NT2/D1 (cell line): ENCODE data around the gene LAMC3.

ENCODE experiments used
- DNase-seq: peaks from one replicate; pipeline ENCODE4 v3.0.0-alpha.2; 2011; ENCODE audit warnings: low read depth, low spot score
- H3K27me3 ChIP-seq: 2 replicates; pipeline ENCODE4 v1.6.0; 2011; ENCODE audit warnings: mild to moderate bottlenecking; ENCODE audit not compliant: insufficient read length, insufficient read depth
- H3K36me3 ChIP-seq: 2 replicates; pipeline ENCODE4 v1.6.1; 2011; ENCODE audit warnings: mild to moderate bottlenecking, low read length, mixed read lengths; ENCODE audit not compliant: insufficient read depth, insufficient read length
- H3K4me1 ChIP-seq: 2 replicates; pipeline ENCODE4 v1.5.1; 2011; ENCODE audit not compliant: insufficient read depth, insufficient read length
- H3K4me3 ChIP-seq: 2 replicates; pipeline ENCODE4 v1.5.1; 2011; ENCODE audit warnings: low read depth; ENCODE audit not compliant: insufficient read length
- H3K9ac ChIP-seq: 2 replicates; pipeline ENCODE4 v1.6.0; 2011; ENCODE audit warnings: low read depth; ENCODE audit not compliant: insufficient read length
- H3K9me3 ChIP-seq: 2 replicates; pipeline ENCODE4 v1.5.1; 2011; ENCODE audit warnings: mild to moderate bottlenecking, low read length; ENCODE audit not compliant: insufficient read depth
- SUZ12 ChIP-seq: IDR thresholded peaks from 2 replicates; pipeline ENCODE4 v1.6.1; 2011; ENCODE audit not compliant: insufficient read length, insufficient read depth; ENCODE audit errors: extremely low read depth
- YY1 ChIP-seq: IDR thresholded peaks from 2 replicates; pipeline ENCODE4 v1.6.1; 2011; ENCODE audit not compliant: insufficient read length, insufficient read depth
- ZNF274 ChIP-seq: IDR thresholded peaks from 2 replicates; pipeline ENCODE4 v1.6.1; 2011; ENCODE audit warnings: mild to moderate bottlenecking, low read depth, low read length

Gene LAMC3

GRCh38 chr9:131101207-131101964 is 92.4 kb downstream of the LAMC3 start:
- TF ChIP-seq ZNF274 (no peak), SUZ12 (no peak), YY1 (no peak)
- Histone ChIP-seq H3K36me3 (peaks cover 62% of the 10 kb centered on the region), H3K9me3 (no peaks in the 10 kb centered on the region), H3K27me3 (no peaks in the 10 kb centered on the region), H3K4me3 (no peak overlapping the region), H3K4me1 (peaks cover 43% of the 10 kb centered on the region), H3K9ac (peak overlapping the region; percentile 36)
- no peak for DNase-seq

- DNase-seq, result no peak
- Histone ChIP-seq H3K9ac (peak overlapping the region; percentile 65), H3K4me1 (peaks cover 38% of the 10 kb centered on the region), H3K27me3 (no peaks in the 10 kb centered on the region), H3K9me3 (no peaks in the 10 kb centered on the region), H3K36me3 (peaks cover 75% of the 10 kb centered on the region), H3K4me3 (no peak overlapping the region)
- TF ChIP-seq YY1, result no peak
- TF ChIP-seq ZNF274, result no peak
- TF ChIP-seq SUZ12, result no peak
Observed at GRCh38 chr9:131103024-131103423, 94.0 kb downstream of the LAMC3 start.

- Histone ChIP-seq H3K9ac (no peak overlapping the region), H3K4me3 (no peak overlapping the region), H3K27me3 (no peaks in the 10 kb centered on the region), H3K9me3 (no peaks in the 10 kb centered on the region), H3K36me3 (peaks cover 76% of the 10 kb centered on the region), H3K4me1 (peaks cover 35% of the 10 kb centered on the region)
- TF ChIP-seq ZNF274 (no peak), SUZ12 (no peak), YY1 (no peak)
- no peak for DNase-seq
Observed at GRCh38 chr9:131103535-131103934, 94.6 kb downstream of the LAMC3 start.

- TF ChIP-seq YY1 (no peak), ZNF274 (no peak)
- H3K4me3 ChIP-seq, result no peak overlapping the region
- peaks cover 73% of the 10 kb centered on the region for H3K36me3 ChIP-seq
- H3K9me3 ChIP-seq, result no peaks in the 10 kb centered on the region
- H3K4me1 ChIP-seq, result peaks cover 28% of the 10 kb centered on the region
- H3K27me3 ChIP-seq, result no peaks in the 10 kb centered on the region
- H3K9ac ChIP-seq, result no peak overlapping the region
- DNase-seq, result no peak
Observed at GRCh38 chr9:131104016-131104740, 95.2 kb downstream of the LAMC3 start.

- Histone ChIP-seq H3K27me3 (no peaks in the 10 kb centered on the region), H3K4me3 (no peak overlapping the region), H3K4me1 (peaks cover 18% of the 10 kb centered on the region), H3K9me3 (no peaks in the 10 kb centered on the region), H3K9ac (no peak overlapping the region), H3K36me3 (peaks cover 68% of the 10 kb centered on the region)
- no peak for DNase-seq
- no peak for TF ChIP-seq YY1
- no peak for TF ChIP-seq SUZ12
- no peak for TF ChIP-seq ZNF274
Observed at GRCh38 chr9:131105952-131106351, 97.0 kb downstream of the LAMC3 start.

GRCh38 chr9:131107760-131108159 is 98.8 kb downstream of the LAMC3 start:
- DNase-seq, result no peak
- H3K9me3 ChIP-seq, result no peaks in the 10 kb centered on the region
- no peak for TF ChIP-seq SUZ12
- no peak for TF ChIP-seq ZNF274
- peaks cover 28% of the 10 kb centered on the region for H3K4me1 ChIP-seq
- no peak overlapping the region for H3K4me3 ChIP-seq
- no peaks in the 10 kb centered on the region for H3K27me3 ChIP-seq
- no peak overlapping the region for H3K9ac ChIP-seq
- peaks cover 58% of the 10 kb centered on the region for H3K36me3 ChIP-seq

- no peak for TF ChIP-seq SUZ12
- no peak for TF ChIP-seq YY1
- no peak for TF ChIP-seq ZNF274
- peaks cover 19% of the 10 kb centered on the region for H3K4me1 ChIP-seq
- peak overlapping the region; percentile 82 for H3K9ac ChIP-seq
- H3K36me3 ChIP-seq, result peaks cover 41% of the 10 kb centered on the region
- no peaks in the 10 kb centered on the region for H3K9me3 ChIP-seq
- H3K4me3 ChIP-seq, result peak overlapping the region; percentile 4
- no peaks in the 10 kb centered on the region for H3K27me3 ChIP-seq
- DNase-seq, result no peak
Observed at GRCh38 chr9:131111186-131111853, 102.3 kb downstream of the LAMC3 start.
